ENCODE results near the gene NAV2.

GRCh38 chr11:19803506-19803998 lies 90.9 kb downstream of the NAV2 start:
- TF ChIP-seq CTCF (IDR thresholded peaks at IDR 0.05) = no peak
- no peak for TF ChIP-seq POLR2A (IDR thresholded peaks at IDR 0.05)
